Parietal lobe (tissue), 1 donor: ENCODE results near the gene C2orf74. TPM values are rescaled to one million over a fixed set of nuclear protein-coding genes. Genes with fewer than 3 reads are reported as not detected.

Experiments
- total RNA-seq: library from RNA; depleted of rRNA; stranded (reverse); fragments of >200 nt; gene quantifications from one replicate; pipeline ENCODE4 v1.2.3, GENCODE V29; 2014

The C2orf74 gene
- total RNA-seq, result 2.5 TPM

GRCh38 chr2:61161888-61162287 lies at the start of gene C2orf74:
Gene C2orf74 (plus strand): TSS chr2:61162188. CDS start chr2:61162515, 327 bp downstream.

Other genes starting within 250 kb of the C2orf74 start
- gene PEX13, start 144.5 kb upstream of the C2orf74 start, total RNA-seq, result 72.0 TPM
- gene PUS10, start 143.9 kb upstream of the C2orf74 start, total RNA-seq, result 11.0 TPM
- 98.6 TPM for gene SANBR, start 96.3 kb upstream of the C2orf74 start, total RNA-seq